ENCODE data around the gene FOXN3. TPM values are rescaled to one million over a fixed set of nuclear protein-coding genes. Genes with fewer than 3 reads are reported as not detected.

Gene FOXN3
- total and polyA plus RNA-seq, 2 donors (not counting 1 experiment from before 2014, with no cell fraction given), result 27.9 to 33.3 TPM

DNA sequence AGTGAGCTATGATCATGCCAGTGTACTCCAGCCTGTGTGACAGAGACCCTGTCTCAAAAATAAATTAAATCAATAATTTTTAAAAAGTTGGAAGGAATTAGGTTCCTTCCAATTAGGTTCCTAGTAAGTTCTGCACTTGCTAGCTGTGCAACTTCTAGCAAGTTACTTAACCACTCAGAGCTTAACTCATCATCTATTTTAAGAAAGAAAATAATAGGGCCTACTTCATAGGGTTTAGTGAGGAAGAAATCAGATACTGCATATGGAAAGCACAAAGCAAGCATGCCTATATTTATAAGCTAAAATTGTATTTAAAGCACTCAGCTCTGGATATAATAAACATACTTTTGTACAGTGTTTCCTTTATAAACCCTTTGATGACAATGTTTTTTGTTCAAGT, 10.7 kb downstream of the FOXN3 start:
- Histone ChIP-seq H3K4me3 (replicated peaks in 1 of 4; ENCODE audit: control extremely low read depth in 1 of 4, insufficient read depth in 1 of 4, low read depth in 3 of 4, low read length in 4 of 4) (no peak overlapping the region), H2AFZ (ENCODE audit: low read length) (no peak overlapping the region), H3K36me3 (ENCODE audit: control insufficient read depth, insufficient read depth, low read length) (no peaks in the 10 kb centered on the region), H4K20me1 (ENCODE audit: control insufficient read depth, extremely low read depth, insufficient read depth, low read length) (no peaks in the 10 kb centered on the region), H3K27me3 (ENCODE audit: control insufficient read depth, insufficient read depth, low read length) (no peaks in the 10 kb centered on the region), H3K4me1 (ENCODE audit: control insufficient read depth, extremely low read depth, insufficient read depth, low read length) (no peaks in the 10 kb centered on the region), H3K79me2 (ENCODE audit: control insufficient read depth, insufficient read depth, low read length) (peaks cover 2% of the 10 kb centered on the region), H3K9me3 (ENCODE audit: control insufficient read depth, insufficient read depth, low read depth, low read length) (no peaks in the 10 kb centered on the region), H3K27ac (ENCODE audit: insufficient read depth, low read length) (no peak overlapping the region), H3K9ac (ENCODE audit: insufficient read depth, low read length) (no peak overlapping the region), H3K4me2 (ENCODE audit: extremely low read depth, insufficient read depth, low read length) (no peak overlapping the region)
- TF ChIP-seq, protein P1, sequence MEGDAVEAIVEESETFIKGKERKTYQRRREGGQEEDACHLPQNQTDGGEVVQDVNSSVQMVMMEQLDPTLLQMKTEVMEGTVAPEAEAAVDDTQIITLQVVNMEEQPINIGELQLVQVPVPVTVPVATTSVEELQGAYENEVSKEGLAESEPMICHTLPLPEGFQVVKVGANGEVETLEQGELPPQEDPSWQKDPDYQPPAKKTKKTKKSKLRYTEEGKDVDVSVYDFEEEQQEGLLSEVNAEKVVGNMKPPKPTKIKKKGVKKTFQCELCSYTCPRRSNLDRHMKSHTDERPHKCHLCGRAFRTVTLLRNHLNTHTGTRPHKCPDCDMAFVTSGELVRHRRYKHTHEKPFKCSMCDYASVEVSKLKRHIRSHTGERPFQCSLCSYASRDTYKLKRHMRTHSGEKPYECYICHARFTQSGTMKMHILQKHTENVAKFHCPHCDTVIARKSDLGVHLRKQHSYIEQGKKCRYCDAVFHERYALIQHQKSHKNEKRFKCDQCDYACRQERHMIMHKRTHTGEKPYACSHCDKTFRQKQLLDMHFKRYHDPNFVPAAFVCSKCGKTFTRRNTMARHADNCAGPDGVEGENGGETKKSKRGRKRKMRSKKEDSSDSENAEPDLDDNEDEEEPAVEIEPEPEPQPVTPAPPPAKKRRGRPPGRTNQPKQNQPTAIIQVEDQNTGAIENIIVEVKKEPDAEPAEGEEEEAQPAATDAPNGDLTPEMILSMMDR (conservative IDR thresholded peaks at IDR 0.05 in 1 of 2, IDR thresholded peaks at IDR 0.05 in 1 of 2; ENCODE audit: low read depth in 1 of 2, low read length in 2 of 2), result no peak
- no peak for TF ChIP-seq EZH2 (IDR thresholded peaks at IDR 0.05; ENCODE audit: low read length, missing control alignments)
- DNase-seq (ENCODE audit: low read depth in 2 of 2), result no peak

DNA sequence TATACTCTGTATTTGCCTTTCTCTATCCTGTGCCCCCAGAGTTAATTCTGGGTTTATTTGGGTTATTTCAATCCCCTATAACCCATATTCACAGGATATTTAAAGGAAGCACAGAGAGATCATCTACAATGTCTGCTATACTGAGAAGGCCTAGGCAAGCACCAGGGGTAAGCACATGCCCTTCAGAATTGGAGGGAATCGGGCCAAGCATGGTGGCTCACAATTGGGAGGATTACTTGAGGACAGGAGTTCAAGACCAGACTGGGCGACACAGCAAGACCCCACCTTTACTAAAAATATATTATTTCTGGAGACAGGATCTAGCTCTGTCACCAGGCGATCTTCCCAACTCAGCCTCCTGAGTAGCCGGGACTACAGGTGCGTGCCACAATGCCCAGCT, 11.3 kb downstream of the FOXN3 start:
- no peaks in the 10 kb centered on the region for H3K27me3 ChIP-seq (ENCODE audit: control insufficient read depth, insufficient read depth, low read length)
- no peak overlapping the region for H3K4me3 ChIP-seq (replicated peaks in 1 of 4; ENCODE audit: control extremely low read depth in 1 of 4, insufficient read depth in 1 of 4, low read depth in 3 of 4, low read length in 4 of 4)
- no peaks in the 10 kb centered on the region for H3K4me1 ChIP-seq (ENCODE audit: control insufficient read depth, extremely low read depth, insufficient read depth, low read length)
- TF ChIP-seq, protein P1 (conservative IDR thresholded peaks at IDR 0.05 in 1 of 2, IDR thresholded peaks at IDR 0.05 in 1 of 2; ENCODE audit: low read depth in 1 of 2, low read length in 2 of 2), result no peak
- TF ChIP-seq EZH2 (IDR thresholded peaks at IDR 0.05; ENCODE audit: low read length, missing control alignments), result no peak
- H2AFZ ChIP-seq (ENCODE audit: low read length), result no peak overlapping the region
- no peak overlapping the region for H3K27ac ChIP-seq (ENCODE audit: insufficient read depth, low read length)
- H3K4me2 ChIP-seq (ENCODE audit: extremely low read depth, insufficient read depth, low read length), result no peak overlapping the region
- no peaks in the 10 kb centered on the region for H3K9me3 ChIP-seq (ENCODE audit: control insufficient read depth, insufficient read depth, low read depth, low read length)
- no peaks in the 10 kb centered on the region for H3K36me3 ChIP-seq (ENCODE audit: control insufficient read depth, insufficient read depth, low read length)
- no peak overlapping the region for H3K9ac ChIP-seq (ENCODE audit: insufficient read depth, low read length)
- H4K20me1 ChIP-seq (ENCODE audit: control insufficient read depth, extremely low read depth, insufficient read depth, low read length), result no peaks in the 10 kb centered on the region
- H3K79me2 ChIP-seq (ENCODE audit: control insufficient read depth, insufficient read depth, low read length), result peaks cover 2% of the 10 kb centered on the region
- no peak for DNase-seq (ENCODE audit: low read depth in 2 of 2)

DNA sequence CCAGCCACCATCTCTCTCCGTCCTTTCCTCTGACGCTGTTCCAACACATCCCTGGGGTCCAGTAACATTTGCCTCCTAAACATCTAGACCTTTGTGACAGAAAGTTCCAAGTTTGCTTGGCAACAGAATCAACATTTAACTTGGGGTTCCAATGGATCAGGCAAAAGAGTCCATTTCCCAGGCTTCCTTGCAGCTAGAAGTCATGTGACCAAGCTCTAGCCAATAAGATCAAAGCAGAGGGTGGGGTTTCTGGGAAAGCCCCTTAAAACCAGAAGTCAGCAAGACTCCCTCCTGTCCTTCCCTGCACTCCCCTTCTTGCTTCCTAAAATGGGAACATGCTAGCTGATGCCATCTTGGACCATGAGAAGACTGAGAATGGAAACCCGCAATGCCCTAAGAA, 14.7 kb downstream of the FOXN3 start:
- no peak for DNase-seq (ENCODE audit: low read depth in 2 of 2)
- Histone ChIP-seq H3K4me3 (replicated peaks in 1 of 4; ENCODE audit: control extremely low read depth in 1 of 4, insufficient read depth in 1 of 4, low read depth in 3 of 4, low read length in 4 of 4) (no peak overlapping the region), H3K9ac (ENCODE audit: insufficient read depth, low read length) (no peak overlapping the region), H3K4me1 (ENCODE audit: control insufficient read depth, extremely low read depth, insufficient read depth, low read length) (peaks cover 2% of the 10 kb centered on the region), H3K36me3 (ENCODE audit: control insufficient read depth, insufficient read depth, low read length) (no peaks in the 10 kb centered on the region), H4K20me1 (ENCODE audit: control insufficient read depth, extremely low read depth, insufficient read depth, low read length) (no peaks in the 10 kb centered on the region), H3K9me3 (ENCODE audit: control insufficient read depth, insufficient read depth, low read depth, low read length) (no peaks in the 10 kb centered on the region), H3K79me2 (ENCODE audit: control insufficient read depth, insufficient read depth, low read length) (no peaks in the 10 kb centered on the region), H3K27ac (ENCODE audit: insufficient read depth, low read length) (no peak overlapping the region), H3K27me3 (ENCODE audit: control insufficient read depth, insufficient read depth, low read length) (no peaks in the 10 kb centered on the region), H3K4me2 (ENCODE audit: extremely low read depth, insufficient read depth, low read length) (no peak overlapping the region), H2AFZ (ENCODE audit: low read length) (no peak overlapping the region)
- TF ChIP-seq, protein P1 (conservative IDR thresholded peaks at IDR 0.05 in 1 of 2, IDR thresholded peaks at IDR 0.05 in 1 of 2; ENCODE audit: low read depth in 1 of 2, low read length in 2 of 2), result no peak
- no peak for TF ChIP-seq EZH2 (IDR thresholded peaks at IDR 0.05; ENCODE audit: low read length, missing control alignments)
